Glomerular visceral epithelial cell (primary cell): ENCODE results near the gene ADAM22.

Source experiments
- DNase-seq: peaks from one replicate; pipeline ENCODE4 v3.0.0-alpha.2; 2016; ENCODE audit errors: extremely low spot score

The ADAM22 gene

DNA sequence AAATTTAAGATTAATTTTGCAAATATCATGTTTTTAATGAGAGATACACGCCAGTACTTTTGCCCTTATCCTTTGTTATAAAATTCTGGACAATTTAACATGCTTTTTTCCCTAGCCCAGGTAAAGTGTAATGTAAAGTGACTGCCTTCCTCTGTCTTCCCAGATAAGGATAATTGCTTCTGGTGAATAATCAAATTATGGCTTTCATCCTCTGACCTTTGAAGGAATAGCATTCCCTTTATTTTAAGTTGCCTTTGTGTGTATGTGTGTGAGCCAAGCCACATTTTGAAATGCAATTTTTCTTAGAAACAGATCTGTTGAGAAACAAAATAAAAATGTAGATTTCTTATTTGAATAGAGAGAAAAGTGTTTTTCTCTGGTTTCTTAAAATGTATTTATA, 107.5 kb downstream of the ADAM22 start:
- no peak for DNase-seq

DNA sequence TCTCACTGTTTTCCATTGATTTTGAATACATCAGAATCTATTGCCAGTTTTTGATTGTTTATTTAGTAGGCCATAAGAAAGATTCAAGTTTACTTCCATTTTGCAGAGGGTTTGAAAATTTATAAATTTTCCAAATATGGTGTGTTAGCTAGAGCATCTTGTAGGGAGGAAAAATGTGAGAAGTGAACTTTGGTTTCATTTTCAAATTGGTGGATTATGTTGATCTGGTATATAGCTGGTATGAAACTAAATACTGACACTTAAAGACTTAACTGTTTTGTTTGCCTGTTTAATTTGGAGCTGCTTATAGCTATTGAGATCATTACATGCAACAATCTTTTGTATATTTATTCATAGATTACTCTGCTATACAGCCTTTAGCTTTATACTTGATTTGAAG, 108.1 kb downstream of the ADAM22 start:
- no peak for DNase-seq

DNA sequence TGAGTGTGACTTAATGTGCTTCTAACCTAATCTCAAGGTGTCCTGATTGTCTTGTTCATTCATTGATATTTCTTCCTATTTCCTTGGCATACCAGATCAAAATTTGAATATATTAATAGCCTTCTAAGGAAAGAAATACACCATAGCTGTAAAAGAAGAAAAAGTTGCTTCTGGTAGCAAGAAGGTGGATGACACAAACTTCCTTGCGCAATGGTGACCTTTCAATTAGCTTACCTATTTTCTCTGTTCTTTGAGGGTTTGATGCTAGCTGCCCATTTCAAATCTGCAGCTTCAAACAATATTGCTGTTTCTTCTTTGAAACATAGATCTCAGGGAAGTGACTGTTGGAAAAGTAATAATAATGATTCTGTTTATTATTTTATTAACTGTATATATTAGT, 108.8 kb downstream of the ADAM22 start:
- DNase-seq: no peak

DNA sequence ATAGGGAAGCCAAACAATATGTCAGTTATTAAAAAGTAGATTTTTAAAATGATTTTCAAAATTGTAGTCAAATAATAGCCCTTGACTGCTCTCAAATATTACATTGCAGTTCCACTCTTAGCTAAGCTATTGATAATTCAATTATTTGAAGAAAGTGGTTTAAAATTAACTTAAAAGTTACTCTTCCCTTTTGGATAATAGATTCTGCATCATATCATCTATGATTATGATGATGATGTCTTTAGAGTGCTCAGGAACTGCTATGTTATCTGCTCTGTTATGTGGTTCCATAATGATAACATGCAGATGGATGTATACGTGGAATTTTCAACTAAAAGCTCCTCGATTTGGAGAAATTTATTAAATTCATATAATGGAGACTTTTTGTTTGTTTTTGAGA, 110.0 kb downstream of the ADAM22 start:
- DNase-seq: no peak

DNA sequence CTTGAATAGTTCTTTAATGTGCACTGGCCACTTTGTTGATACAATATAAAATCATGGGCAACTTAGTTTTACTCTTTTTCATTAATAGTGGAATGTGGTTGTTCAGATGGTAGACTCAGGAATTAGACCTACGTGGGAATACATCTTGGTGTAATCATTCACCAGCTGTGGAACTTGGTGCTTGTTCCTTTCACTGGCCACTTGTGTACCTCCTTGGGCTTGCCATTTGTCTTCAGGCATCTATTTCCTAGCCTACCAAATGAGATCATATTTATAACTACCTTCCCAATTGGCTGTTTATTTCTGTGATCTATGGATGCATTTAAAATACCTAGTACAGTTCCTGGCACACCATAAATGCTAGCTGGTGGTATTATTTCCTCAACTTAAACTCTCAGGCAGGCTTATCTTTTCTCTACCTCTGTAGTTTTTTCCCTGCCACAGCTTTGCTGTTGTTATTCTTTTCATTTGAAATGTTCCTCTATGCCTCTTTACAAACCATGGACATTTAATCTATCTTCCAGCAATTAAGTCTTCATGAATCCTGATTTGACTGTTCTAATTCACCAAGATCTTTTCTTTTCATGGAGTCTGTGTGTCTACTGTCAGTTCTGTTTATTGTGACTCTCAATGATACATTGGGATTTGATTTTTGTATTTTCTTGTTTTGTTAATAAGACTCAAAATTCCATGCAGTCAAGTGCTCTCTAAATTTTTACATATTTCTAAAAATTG, 113.0 kb downstream of the ADAM22 start:
- peak; percentile 1 for DNase-seq

DNA sequence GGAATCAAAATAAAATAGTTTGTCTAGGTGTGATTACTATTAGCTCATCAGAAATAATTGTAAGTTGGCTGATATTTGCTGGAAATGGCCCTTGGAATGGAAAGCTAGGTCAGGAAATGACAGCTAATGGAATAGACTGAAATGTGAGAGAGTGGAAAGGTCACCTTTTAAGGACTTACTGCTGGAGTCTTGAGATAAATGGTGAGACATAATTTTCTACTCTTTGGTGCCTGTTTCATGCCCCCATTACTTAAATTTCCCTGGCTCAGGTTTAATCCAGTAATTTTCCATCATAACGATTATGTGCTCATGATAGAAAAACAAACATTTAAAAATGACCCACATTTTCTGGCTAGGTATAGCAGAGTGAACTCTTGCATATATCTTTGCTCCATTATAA, 123.6 kb downstream of the ADAM22 start:
- DNase-seq: no peak

DNA sequence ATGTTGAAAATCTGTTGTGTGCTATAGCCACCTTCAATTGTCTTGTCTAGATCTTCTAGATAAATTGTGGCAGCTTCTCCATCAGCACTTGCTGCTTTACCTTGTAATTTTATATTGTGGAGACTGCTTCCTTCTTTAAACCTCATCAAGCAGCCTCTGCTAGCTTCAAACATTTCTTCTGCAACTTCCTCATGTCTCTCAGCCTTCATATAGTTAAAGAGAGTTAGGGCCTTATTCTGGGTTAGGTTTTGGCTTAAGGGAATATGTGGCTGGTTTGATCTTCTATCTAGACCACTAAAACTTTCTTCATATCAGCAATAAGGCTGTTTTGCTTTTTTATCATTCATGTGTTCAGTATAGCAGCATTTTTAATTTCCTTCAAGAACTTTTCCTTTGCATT, 128.2 kb downstream of the ADAM22 start:
- DNase-seq: no peak

DNA sequence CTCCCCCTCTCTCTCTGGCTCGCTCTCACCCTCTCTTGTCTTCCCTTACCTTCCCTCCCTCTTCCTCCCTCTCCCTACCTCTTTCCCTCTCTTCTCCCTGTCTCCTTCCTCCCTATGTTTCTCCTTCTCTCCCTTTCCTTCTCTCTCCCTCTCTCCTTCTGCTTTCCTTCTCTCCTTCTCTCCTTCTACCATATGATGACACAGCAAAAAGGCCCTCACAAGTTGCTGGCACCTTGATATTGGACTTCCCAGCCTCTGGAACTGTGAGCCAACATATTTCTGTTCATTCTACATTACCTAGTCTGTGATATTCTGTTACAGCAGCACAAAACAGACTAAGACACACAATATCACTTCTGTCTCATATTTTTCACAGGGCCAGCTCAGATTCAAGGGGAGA, 135.0 kb downstream of the ADAM22 start:
- DNase-seq: no peak

DNA sequence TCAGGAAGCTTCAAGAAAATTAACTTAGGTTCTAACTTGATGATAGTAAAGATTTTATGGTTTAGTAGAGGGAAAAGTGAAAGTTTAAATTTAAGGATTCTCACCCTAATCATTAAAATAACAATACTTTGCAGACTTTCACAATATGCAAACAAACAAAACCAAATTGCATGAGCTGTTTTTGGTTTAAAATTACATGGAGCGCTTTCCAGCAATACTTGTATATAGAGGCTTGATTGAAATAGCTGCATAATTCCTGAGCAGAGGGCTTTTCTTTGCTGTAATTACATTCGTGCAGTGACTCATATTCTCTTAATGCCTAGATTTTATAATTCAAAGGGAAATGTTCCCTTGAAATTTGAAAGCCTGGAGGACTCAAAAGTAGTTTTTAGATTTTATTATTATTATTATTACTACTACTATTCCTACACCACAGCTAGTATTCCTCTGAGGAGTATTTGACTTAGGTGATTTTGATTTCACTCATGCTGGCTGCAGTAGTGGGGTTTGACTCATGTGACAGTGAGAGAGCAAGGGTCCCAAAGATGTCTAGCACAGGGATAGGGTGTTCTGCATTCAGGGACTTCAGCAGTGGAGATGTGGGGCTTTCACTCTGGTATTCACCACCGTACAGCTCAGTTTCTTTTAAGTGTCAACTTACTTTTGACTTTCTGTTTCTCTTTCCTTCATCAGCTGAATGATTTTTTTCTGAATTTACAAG, 138.1 kb downstream of the ADAM22 start:
- DNase-seq: no peak

DNA sequence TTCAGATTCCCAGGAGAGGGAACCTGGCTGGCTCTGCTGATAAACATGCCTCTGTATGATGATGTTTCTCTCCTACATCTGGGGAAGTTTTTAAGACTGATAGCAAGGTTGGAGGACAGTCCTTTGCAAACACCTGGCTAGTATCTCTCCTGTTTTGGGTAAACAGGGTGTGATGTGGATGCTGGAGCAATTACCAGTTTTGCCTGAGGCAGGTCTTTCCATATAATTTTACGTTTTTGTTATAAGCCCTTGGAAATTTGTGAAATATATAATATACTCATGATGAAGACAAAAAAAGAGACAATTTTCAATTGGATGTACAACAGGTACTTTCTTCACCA, 138.6 kb downstream of the ADAM22 start:
- DNase-seq: no peak

DNA sequence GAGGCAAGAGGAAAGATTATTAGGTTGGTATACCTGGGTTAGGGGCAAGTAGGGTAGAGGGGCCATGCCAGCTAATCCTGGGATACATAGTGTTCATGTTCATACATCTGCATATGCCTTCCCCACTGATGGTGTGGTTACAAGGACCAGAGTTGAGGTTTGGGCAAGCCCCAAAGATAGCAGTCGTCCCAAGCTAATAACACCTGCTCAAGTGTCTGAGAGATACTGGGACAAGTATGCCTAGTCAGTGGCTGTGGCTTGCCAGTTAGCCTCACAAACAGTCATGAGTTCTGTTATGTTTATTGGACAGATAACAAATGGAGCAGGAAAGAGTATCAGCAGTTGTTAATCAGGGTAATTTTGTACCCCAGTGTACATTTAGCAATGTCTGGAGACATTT, 139.6 kb downstream of the ADAM22 start:
- no peak for DNase-seq

DNA sequence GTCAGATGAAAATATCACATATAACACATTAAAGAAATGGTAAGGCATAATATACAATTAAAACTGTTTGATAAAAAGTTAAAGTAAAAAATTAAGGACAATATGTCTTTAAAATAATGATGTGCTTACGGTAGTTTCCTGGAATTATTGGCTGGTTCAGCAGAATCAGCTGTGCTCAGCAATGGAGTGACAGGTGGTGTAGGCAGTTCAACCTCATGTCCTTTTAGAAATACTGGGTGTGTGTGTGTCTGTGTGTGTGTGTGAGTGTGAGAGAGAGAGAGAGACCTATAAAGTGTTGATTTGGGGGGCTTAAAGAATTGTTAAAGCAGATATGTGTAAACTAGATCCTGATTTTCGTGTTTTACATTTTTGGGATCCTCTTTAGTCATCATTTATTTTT, 141.2 kb downstream of the ADAM22 start:
- no peak for DNase-seq

DNA sequence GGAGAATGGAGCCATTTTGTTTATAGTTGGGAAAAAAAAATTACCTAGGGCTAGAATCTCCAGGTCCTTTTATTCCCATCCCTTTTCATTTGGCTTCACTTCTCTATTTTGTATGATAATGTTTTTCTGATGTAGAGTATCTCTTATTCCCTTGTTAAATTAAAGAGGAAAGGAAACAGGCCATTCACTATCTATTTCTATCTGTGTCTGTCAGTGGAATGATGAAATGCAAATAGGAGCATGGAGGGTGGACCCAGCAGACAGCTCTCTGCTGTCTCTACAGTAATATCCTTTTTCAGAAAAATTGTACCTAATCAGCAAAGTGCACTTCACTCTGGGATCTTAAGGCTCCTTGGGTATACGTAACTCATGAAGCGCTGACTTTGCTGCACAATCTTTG, 149.8 kb downstream of the ADAM22 start:
- no peak for DNase-seq

DNA sequence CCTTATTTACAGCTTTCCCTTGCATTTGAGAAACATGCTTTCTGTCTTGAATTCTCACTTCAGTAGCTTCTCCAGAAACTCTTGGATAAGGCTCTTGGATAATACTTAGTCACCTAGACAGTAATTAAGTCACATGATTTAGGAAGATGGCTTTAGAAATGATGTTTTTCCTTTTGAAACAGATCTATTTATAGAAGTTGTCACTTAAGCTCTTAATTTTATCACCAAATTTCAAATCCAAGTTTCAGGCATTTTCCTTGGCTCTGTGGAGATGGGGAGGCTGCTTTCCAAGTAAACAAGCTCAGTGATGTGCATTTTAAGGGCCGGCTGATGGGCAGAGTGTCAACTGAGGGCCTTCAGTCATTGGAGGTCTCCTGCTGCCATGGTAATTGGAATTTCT, 155.5 kb downstream of the ADAM22 start:
- no peak for DNase-seq

DNA sequence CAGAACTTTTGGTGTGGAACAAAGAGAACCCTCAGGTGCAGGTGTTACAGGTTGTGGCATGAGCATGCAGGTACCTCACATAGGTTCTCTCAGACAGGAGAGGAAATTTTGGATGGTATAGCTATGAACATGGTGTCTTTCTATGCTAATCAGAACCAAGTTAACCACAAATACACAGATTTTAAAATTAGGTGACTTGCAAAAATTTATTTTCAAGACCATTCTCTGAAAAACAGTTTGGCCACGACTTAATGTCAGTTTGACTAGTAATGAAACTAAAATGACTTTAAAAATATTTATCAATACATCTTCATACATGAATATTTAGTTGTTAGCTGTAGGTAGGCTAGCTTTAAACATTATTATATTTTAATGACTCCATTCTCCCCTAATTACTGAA, 156.2 kb downstream of the ADAM22 start:
- DNase-seq: no peak

DNA sequence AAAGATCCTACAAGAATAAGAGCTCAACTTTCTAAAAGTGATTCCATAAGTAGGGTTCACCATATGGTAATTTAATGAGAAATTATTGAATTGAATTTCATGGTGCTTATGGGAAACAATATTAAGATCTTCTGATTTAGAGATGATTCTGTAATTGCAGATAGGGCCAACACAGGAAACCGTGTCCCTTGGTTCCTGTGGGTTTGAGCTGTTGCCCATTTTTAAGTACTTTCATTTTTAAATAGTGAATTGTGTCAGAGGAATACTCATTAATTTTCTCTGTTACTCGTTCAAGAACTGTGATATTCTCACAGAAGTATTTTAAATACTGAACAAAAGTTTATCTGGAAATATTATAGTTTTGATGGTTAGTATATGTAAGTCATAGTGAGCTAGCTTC, 156.6 kb downstream of the ADAM22 start:
- DNase-seq: no peak

DNA sequence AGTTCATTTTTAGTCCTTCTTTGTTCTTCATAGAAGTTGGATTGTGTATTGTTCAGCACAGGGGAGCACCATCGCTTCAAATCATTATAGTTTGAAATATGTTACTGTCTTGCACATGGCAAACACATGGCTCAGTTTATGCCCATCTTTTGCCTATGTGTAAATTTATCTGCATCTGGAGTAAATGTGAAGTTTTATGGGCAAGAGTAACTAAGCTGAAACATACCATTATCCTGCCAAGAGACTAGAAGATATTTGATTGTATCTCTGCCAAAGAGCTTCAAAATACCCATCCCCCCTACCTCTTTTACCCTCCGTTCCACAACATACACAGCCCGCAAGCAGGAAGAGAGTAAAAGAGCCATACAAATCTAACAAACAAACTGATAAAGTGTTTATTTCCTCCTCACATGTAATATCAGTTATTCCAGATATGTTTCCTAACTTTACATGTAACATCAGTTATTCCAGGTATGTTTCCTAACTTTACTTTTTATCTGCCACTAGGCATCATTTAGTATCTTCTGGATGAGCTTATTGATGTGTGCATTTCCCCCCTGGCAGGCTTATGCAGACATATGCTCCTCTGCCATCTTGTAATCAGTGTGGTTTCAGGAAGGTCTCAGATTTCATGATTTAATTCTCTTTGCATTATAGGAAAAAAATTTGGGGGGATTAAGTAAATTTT, 158.1 kb downstream of the ADAM22 start:
- no peak for DNase-seq

DNA sequence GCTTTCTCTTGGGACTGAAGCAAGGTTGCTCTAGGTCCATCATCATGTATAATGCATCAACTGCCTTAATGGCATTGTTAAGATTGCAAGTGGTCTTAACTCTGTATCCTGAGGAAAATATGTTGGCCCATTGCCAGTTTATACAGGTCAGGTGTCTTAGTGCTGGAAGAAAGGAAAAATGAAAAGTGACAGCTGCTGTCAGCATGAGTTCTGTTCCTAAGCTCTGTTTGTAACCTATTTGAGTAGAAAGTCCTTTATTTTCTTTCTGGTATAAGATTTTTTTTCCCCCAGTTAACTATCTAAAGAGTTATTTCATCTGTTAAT, 158.6 kb downstream of the ADAM22 start:
- DNase-seq: no peak

DNA sequence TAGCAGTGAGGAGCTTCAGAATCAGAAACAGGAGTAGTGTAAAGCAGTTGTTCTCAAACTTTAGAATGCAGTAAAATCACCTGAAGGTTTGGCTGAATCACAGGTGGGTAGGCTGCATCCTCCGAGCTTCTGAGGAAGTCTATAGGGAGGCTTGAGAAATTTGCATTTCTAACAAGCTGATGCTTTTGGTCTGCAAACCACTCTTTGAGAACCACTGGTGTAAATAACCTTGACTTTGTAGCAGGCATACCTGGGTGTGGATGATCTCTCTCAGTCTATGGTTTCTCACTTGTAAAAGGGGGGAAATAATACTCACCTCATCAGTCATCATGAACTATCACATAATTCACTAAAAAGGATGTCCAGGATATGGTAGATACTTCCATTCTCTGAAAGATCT, 167.7 kb downstream of the ADAM22 start:
- DNase-seq: no peak

DNA sequence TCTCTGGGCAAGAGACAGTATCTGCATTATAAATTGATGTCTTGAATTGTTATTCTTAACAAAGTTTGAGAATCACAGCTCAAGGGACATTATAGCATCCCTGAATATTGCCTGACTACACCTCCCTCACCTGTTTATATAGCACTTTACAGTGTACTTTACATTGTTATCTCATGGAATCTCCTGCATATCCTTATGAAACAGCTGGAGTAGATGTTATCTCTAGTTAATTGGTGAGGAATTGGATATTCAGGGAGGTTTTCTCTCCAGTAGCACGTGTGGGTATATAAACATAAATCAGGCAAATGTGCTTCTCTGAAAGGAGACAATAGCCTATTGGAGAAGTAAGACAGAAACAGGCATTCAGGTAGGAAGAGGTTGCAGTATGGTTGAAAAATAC, 168.6 kb downstream of the ADAM22 start:
- DNase-seq: no peak

DNA sequence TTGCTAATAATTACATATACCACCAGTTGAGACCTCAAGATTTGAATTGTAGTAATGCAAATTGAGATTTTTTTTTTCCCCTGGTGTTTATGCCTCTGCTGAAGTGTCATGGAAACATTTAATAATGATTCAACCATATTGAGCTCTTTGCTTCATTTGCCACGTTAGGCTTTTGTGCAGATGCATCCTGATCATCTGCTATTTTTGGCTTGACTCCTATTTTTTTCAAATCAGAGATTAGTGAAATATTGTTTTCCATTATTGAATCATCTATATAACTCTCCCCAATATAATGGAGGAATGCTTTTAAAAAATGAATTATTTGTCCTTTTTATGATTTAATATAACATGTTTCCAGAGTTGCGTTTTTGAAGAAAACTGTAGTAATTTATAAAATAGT, 170.7 kb downstream of the ADAM22 start:
- no peak for DNase-seq

DNA sequence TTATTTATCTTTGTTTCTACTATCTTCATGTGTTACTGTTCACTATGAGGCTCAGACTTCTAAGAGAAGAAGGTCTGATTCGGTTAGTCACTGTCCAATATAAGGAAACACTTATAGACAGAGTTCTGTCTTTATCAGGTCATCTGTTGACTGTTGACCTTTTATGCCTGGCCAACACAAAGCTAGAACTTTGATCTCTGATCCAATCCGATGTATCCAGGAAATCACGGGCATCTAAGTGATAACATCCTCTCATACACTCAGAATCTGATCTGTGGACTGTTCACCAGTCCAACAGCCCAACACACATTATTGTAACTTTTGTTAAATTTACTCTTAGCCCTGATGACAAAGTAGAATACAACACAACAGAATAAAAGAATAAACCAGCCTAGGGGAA, 171.2 kb downstream of the ADAM22 start:
- no peak for DNase-seq

DNA sequence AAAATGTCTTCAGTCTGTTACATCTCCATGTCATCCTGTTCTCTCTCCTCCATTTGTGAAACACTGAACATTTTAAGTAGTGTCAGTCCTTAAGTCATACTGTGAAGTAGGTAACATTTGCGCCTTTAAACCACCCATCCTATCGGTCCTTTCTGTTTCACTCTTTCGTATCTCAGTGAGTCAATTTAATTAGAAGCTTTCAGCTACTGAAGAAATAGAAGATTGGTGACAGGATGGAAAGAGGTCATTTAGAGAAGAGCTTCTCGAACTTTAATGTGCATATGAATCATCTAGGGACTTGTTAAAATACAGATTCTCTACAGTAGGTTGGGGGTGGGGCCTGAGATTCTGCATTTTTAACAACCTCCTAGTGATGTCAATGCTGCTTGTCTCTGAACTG, 172.4 kb downstream of the ADAM22 start:
- DNase-seq: no peak
